ENCODE measurements around the gene AK9. TPM values are rescaled to one million over a fixed set of nuclear protein-coding genes. Genes with fewer than 3 reads are reported as not detected.
"Not testable (repeated sequence)": the region's sequence is repeated elsewhere in the genome, so short reads cannot be mapped to it uniquely, and the experiment has no call there.

The AK9 gene
- total RNA-seq, result 10.5 TPM
- 1 to 10 TPM; 4.8 to 9.0 (median 6.2) TPM for polyA plus RNA-seq (ENCODE audit: insufficient read depth in 1 of 8, insufficient read length in 8 of 8, low replicate concordance in 1 of 8)
- long read RNA-seq, donor 1, result 0 reads
- long read RNA-seq, donor 2, result 0 reads
- long read RNA-seq, donor 3, result 0 reads
- long read RNA-seq, donor 4, result 0 reads
- long read RNA-seq, donor 5, result 0 reads
- long read RNA-seq, donor 6, result 0 reads
- long read RNA-seq, donor 7, result 0 reads
- long read RNA-seq, donor 8, result 0 reads
- long read RNA-seq, donor 9, partial matches to known transcripts, result 9 of 10 reads
- long read RNA-seq, donor 9, other reads (novel, unspliced or antisense), result 0 of 10 reads
- long read RNA-seq, donor 10, partial matches to known transcripts, result 0 of 2 reads
- long read RNA-seq, donor 10, other reads (novel, unspliced or antisense), result 0 of 2 reads
- long read RNA-seq, donor 11, result 0 reads

- peak; percentile 98 for DNase-seq
- peak within 1 kb of the TSS; percentile 95 for H3K27ac ChIP-seq (ENCODE audit: low read length)
- H3K4me1 ChIP-seq (ENCODE audit: control insufficient read depth, insufficient read depth, low read length), result peaks cover 3% of the 10 kb centered on the region
- H3K9me3 ChIP-seq (replicated peaks; ENCODE audit: control insufficient read depth, low read depth, low read length), result no peaks in the 10 kb centered on the region
- WGBS (ENCODE audit: insufficient coverage), result 0% methylated on average over 33 of the region's 47 CpGs
- H3K27me3 ChIP-seq (ENCODE audit: control insufficient read depth, insufficient read depth, low read length), result no peaks in the 10 kb centered on the region
- no peaks in the 10 kb centered on the region for H3K36me3 ChIP-seq (ENCODE audit: control insufficient read depth, insufficient read depth, low read length)
- H3K4me3 ChIP-seq (ENCODE audit: low read length), result peak within 1 kb of the TSS; percentile 86
Measured at GRCh38 chr6:109690737-109691621, at the start of gene AK9, which contains the start of gene FIG4. TSS of gene AK9 (minus strand) at chr6:109691202. CDS start at chr6:109675745, 15,457 bp downstream. TSS of gene FIG4 (plus strand) at chr6:109691296. CDS start at chr6:109691436, 140 bp downstream.

- Histone ChIP-seq H3K27ac (ENCODE audit: low read length) (no peak overlapping the region), H3K4me1 (ENCODE audit: control insufficient read depth, insufficient read depth, low read length) (no peaks in the 10 kb centered on the region), H3K9me3 (replicated peaks; ENCODE audit: control insufficient read depth, low read depth, low read length) (no peaks in the 10 kb centered on the region), H3K4me3 (ENCODE audit: low read length) (no peak overlapping the region), H3K27me3 (ENCODE audit: control insufficient read depth, insufficient read depth, low read length) (no peaks in the 10 kb centered on the region), H3K36me3 (ENCODE audit: control insufficient read depth, insufficient read depth, low read length) (peaks cover 6% of the 10 kb centered on the region)
- 86% methylated on average over 2 of the region's 7 CpGs for WGBS (ENCODE audit: insufficient coverage)
- DNase-seq, result no peak
Measured at GRCh38 chr6:109740787-109741186, 49.8 kb upstream of the AK9 start.

- Histone ChIP-seq H3K4me1 (ENCODE audit: control insufficient read depth, insufficient read depth, low read length) (no peaks in the 10 kb centered on the region), H3K27me3 (ENCODE audit: control insufficient read depth, insufficient read depth, low read length) (no peaks in the 10 kb centered on the region), H3K9me3 (replicated peaks; ENCODE audit: control insufficient read depth, low read depth, low read length) (no peaks in the 10 kb centered on the region), H3K27ac (ENCODE audit: low read length) (no peak overlapping the region), H3K36me3 (ENCODE audit: control insufficient read depth, insufficient read depth, low read length) (peaks cover 6% of the 10 kb centered on the region), H3K4me3 (ENCODE audit: low read length) (no peak overlapping the region)
- WGBS (ENCODE audit: insufficient coverage), result no CpG with 5 or more reads among the region's 3 CpGs
- DNase-seq, result no peak
Measured at GRCh38 chr6:109739686-109740085, 48.7 kb upstream of the AK9 start.

GRCh38 chr6:109738667-109739066, 47.7 kb upstream of the AK9 start:
- no peak for DNase-seq
- 72% methylated on average over 2 of the region's 2 CpGs for WGBS (ENCODE audit: insufficient coverage)
- Histone ChIP-seq H3K36me3 (ENCODE audit: control insufficient read depth, insufficient read depth, low read length) (peaks cover 2% of the 10 kb centered on the region), H3K27me3 (ENCODE audit: control insufficient read depth, insufficient read depth, low read length) (no peaks in the 10 kb centered on the region), H3K4me3 (ENCODE audit: low read length) (no peak overlapping the region), H3K9me3 (replicated peaks; ENCODE audit: control insufficient read depth, low read depth, low read length) (no peaks in the 10 kb centered on the region), H3K4me1 (ENCODE audit: control insufficient read depth, insufficient read depth, low read length) (no peaks in the 10 kb centered on the region), H3K27ac (ENCODE audit: low read length) (no peak overlapping the region)

- WGBS (ENCODE audit: insufficient coverage), result no CpG with 5 or more reads among the region's 1 CpG
- DNase-seq, result no peak
- H3K9me3 ChIP-seq (replicated peaks; ENCODE audit: control insufficient read depth, low read depth, low read length), result no peaks in the 10 kb centered on the region
- H3K27ac ChIP-seq (ENCODE audit: low read length), result no peak overlapping the region
- peaks cover 2% of the 10 kb centered on the region for H3K36me3 ChIP-seq (ENCODE audit: control insufficient read depth, insufficient read depth, low read length)
- H3K27me3 ChIP-seq (ENCODE audit: control insufficient read depth, insufficient read depth, low read length), result no peaks in the 10 kb centered on the region
- no peaks in the 10 kb centered on the region for H3K4me1 ChIP-seq (ENCODE audit: control insufficient read depth, insufficient read depth, low read length)
- no peak overlapping the region for H3K4me3 ChIP-seq (ENCODE audit: low read length)
Measured at GRCh38 chr6:109738255-109738654, 47.3 kb upstream of the AK9 start.

- no CpG with 5 or more reads among the region's 1 CpG for WGBS (ENCODE audit: insufficient coverage)
- H3K4me1 ChIP-seq (ENCODE audit: control insufficient read depth, insufficient read depth, low read length), result no peaks in the 10 kb centered on the region
- no peak overlapping the region for H3K4me3 ChIP-seq (ENCODE audit: low read length)
- H3K9me3 ChIP-seq (replicated peaks; ENCODE audit: control insufficient read depth, low read depth, low read length), result no peaks in the 10 kb centered on the region
- H3K36me3 ChIP-seq (ENCODE audit: control insufficient read depth, insufficient read depth, low read length), result peaks cover 2% of the 10 kb centered on the region
- H3K27ac ChIP-seq (ENCODE audit: low read length), result no peak overlapping the region
- H3K27me3 ChIP-seq (ENCODE audit: control insufficient read depth, insufficient read depth, low read length), result no peaks in the 10 kb centered on the region
- DNase-seq, result no peak
Measured at GRCh38 chr6:109736273-109737025, 45.4 kb upstream of the AK9 start.

GRCh38 chr6:109725250-109725649, 34.2 kb upstream of the AK9 start:
- H3K4me3 ChIP-seq (ENCODE audit: low read length); H3K27me3 ChIP-seq (ENCODE audit: control insufficient read depth, insufficient read depth, low read length); DNase-seq; H3K9me3 ChIP-seq (replicated peaks; ENCODE audit: control insufficient read depth, low read depth, low read length); H3K27ac ChIP-seq (ENCODE audit: low read length); H3K4me1 ChIP-seq (ENCODE audit: control insufficient read depth, insufficient read depth, low read length); H3K36me3 ChIP-seq (ENCODE audit: control insufficient read depth, insufficient read depth, low read length): not testable (repeated sequence)
- 100% methylated on average over 1 of the region's 3 CpGs for WGBS (ENCODE audit: insufficient coverage)

- H3K4me3 ChIP-seq (ENCODE audit: low read length), result no peak overlapping the region
- no peaks in the 10 kb centered on the region for H3K9me3 ChIP-seq (replicated peaks; ENCODE audit: control insufficient read depth, low read depth, low read length)
- DNase-seq, result no peak
- no peaks in the 10 kb centered on the region for H3K4me1 ChIP-seq (ENCODE audit: control insufficient read depth, insufficient read depth, low read length)
- no peaks in the 10 kb centered on the region for H3K27me3 ChIP-seq (ENCODE audit: control insufficient read depth, insufficient read depth, low read length)
- WGBS (ENCODE audit: insufficient coverage), result 86% methylated on average over 1 of the region's 3 CpGs
- no peak overlapping the region for H3K27ac ChIP-seq (ENCODE audit: low read length)
- peaks cover 2% of the 10 kb centered on the region for H3K36me3 ChIP-seq (ENCODE audit: control insufficient read depth, insufficient read depth, low read length)
Measured at GRCh38 chr6:109722564-109723254, 31.7 kb upstream of the AK9 start.

- H3K27me3 ChIP-seq (ENCODE audit: control insufficient read depth, insufficient read depth, low read length), result no peaks in the 10 kb centered on the region
- peak; percentile 76 for DNase-seq
- WGBS (ENCODE audit: insufficient coverage), result no CpG with 5 or more reads among the region's 3 CpGs
- no peaks in the 10 kb centered on the region for H3K9me3 ChIP-seq (replicated peaks; ENCODE audit: control insufficient read depth, low read depth, low read length)
- no peaks in the 10 kb centered on the region for H3K4me1 ChIP-seq (ENCODE audit: control insufficient read depth, insufficient read depth, low read length)
- no peak overlapping the region for H3K4me3 ChIP-seq (ENCODE audit: low read length)
- no peak overlapping the region for H3K27ac ChIP-seq (ENCODE audit: low read length)
- peaks cover 3% of the 10 kb centered on the region for H3K36me3 ChIP-seq (ENCODE audit: control insufficient read depth, insufficient read depth, low read length)
Measured at GRCh38 chr6:109722011-109722410, 31.0 kb upstream of the AK9 start.
